ENCODE data around the gene DNAJC8.

Gene DNAJC8

GRCh38 chr1:28199328-28200233 is 33.2 kb downstream of the DNAJC8 start:
- peak; percentile 23 for DNase-seq

- no peak for DNase-seq
Measured at GRCh38 chr1:28197682-28198415, 35.0 kb downstream of the DNAJC8 start.

- no peak for DNase-seq
Measured at GRCh38 chr1:28196330-28196729, 36.5 kb downstream of the DNAJC8 start.

GRCh38 chr1:28195780-28196179 is 37.0 kb downstream of the DNAJC8 start:
- DNase-seq: no peak

GRCh38 chr1:28194326-28195035 is 38.3 kb downstream of the DNAJC8 start:
- DNase-seq: no peak

- no peak for DNase-seq
Measured at GRCh38 chr1:28193701-28194161, 39.1 kb downstream of the DNAJC8 start.

GRCh38 chr1:28190996-28191645 is 41.7 kb downstream of the DNAJC8 start:
- DNase-seq: no peak

GRCh38 chr1:28190337-28190979 is 42.4 kb downstream of the DNAJC8 start:
- no peak for DNase-seq

- no peak for DNase-seq
Measured at GRCh38 chr1:28185071-28185470, 47.8 kb downstream of the DNAJC8 start.

- DNase-seq: no peak
Measured at GRCh38 chr1:28180306-28181305, 52.2 kb downstream of the DNAJC8 start.

GRCh38 chr1:28178690-28179485 is 53.9 kb downstream of the DNAJC8 start:
- DNase-seq: no peak

GRCh38 chr1:28176492-28177470 is 56.0 kb downstream of the DNAJC8 start, which contains the start of gene PTAFR:
PTAFR (minus strand) TSS chr1:28176690; CDS start chr1:28151021, 25,669 bp downstream.
- DNase-seq: no peak

- no peak for DNase-seq
Measured at GRCh38 chr1:28175955-28176485, 56.8 kb downstream of the DNAJC8 start.

GRCh38 chr1:28173980-28174297 is 58.9 kb downstream of the DNAJC8 start:
- DNase-seq: no peak

- no peak for DNase-seq
Measured at GRCh38 chr1:28173151-28173979, 59.5 kb downstream of the DNAJC8 start.

GRCh38 chr1:28172713-28173150 is 60.1 kb downstream of the DNAJC8 start:
- no peak for DNase-seq

GRCh38 chr1:28171246-28171645 is 61.6 kb downstream of the DNAJC8 start:
- DNase-seq: no peak
